IMR-90 (cell line): ENCODE results near the gene PCSK5.

Experiments used
- BHLHE40 ChIP-seq: fragments of 150-350 bp; IDR thresholded peaks from 2 replicates; pipeline ENCODE4 v1.6.1; 2016; ENCODE audit warnings: mild to moderate bottlenecking, low read depth, low read length
- CEBPB ChIP-seq: IDR thresholded peaks from 2 replicates; pipeline ENCODE4 v1.6.1; 2012; ENCODE audit warnings: low read depth, low read length, improper control_type of control experiment
- CHD1 ChIP-seq: IDR thresholded peaks from 2 replicates; pipeline ENCODE4 v1.6.1; 2012; ENCODE audit warnings: low read depth, low read length, improper control_type of control experiment
- MAZ ChIP-seq: IDR thresholded peaks from 2 replicates; pipeline ENCODE4 v1.6.1; 2012; ENCODE audit warnings: low read depth, mild to moderate bottlenecking, low read length, improper control_type of control experiment, moderate library complexity, borderline replicate concordance
- MXI1 ChIP-seq: IDR thresholded peaks from 2 replicates; pipeline ENCODE4 v1.6.1; 2012; ENCODE audit warnings: low read depth, mild to moderate bottlenecking, low read length, moderate library complexity, borderline replicate concordance
- NFE2L2 ChIP-seq: fragments of 150-350 bp; IDR thresholded peaks from 2 replicates; pipeline ENCODE4 v1.6.1; 2016; ENCODE audit warnings: low read depth, mild to moderate bottlenecking, low read length
- POLR2A ChIP-seq: IDR thresholded peaks from 2 replicates; pipeline ENCODE4 v1.6.1; 2012; ENCODE audit warnings: mild to moderate bottlenecking, low read depth, low read length
- RAD21 ChIP-seq: IDR thresholded peaks from 2 replicates; pipeline ENCODE4 v1.6.1; 2012; ENCODE audit warnings: low read length, improper control_type of control experiment
- RCOR1 ChIP-seq: IDR thresholded peaks from 2 replicates; pipeline ENCODE4 v1.6.1; 2012; ENCODE audit warnings: mild to moderate bottlenecking, low read length, improper control_type of control experiment; ENCODE audit not compliant: insufficient replicate concordance
- RFX5 ChIP-seq: IDR thresholded peaks from 2 replicates; pipeline ENCODE4 v1.8.0; 2012; ENCODE audit warnings: low read depth, mild to moderate bottlenecking, low read length, moderate library complexity
- SMC3 ChIP-seq: fragments of 150-350 bp; IDR thresholded peaks from 2 replicates; pipeline ENCODE4 v1.6.1; 2016; ENCODE audit warnings: low read depth, mild to moderate bottlenecking, antibody characterized with exemption, low read length, moderate library complexity
- TF ChIP-seq, protein P1 (sequence below): conservative IDR thresholded peaks from 2 replicates; pipeline ENCODE4 v1.5.1; 2012; ENCODE audit warnings: mild to moderate bottlenecking, low read depth, low read length, improper control_type of control experiment
- TF ChIP-seq, protein P2 (sequence below): fragments of 150-350 bp; IDR thresholded peaks from 2 replicates; pipeline ENCODE4 v1.6.1; 2016; ENCODE audit warnings: low read depth, mild to moderate bottlenecking, low read length, moderate library complexity, borderline replicate concordance
- TF ChIP-seq, protein P3 (sequence below): fragments of 150-350 bp; IDR thresholded peaks from 2 replicates; pipeline ENCODE4 v1.6.1; 2017; ENCODE audit warnings: mild to moderate bottlenecking, antibody characterized with exemption, low read length, low read depth

DNA sequence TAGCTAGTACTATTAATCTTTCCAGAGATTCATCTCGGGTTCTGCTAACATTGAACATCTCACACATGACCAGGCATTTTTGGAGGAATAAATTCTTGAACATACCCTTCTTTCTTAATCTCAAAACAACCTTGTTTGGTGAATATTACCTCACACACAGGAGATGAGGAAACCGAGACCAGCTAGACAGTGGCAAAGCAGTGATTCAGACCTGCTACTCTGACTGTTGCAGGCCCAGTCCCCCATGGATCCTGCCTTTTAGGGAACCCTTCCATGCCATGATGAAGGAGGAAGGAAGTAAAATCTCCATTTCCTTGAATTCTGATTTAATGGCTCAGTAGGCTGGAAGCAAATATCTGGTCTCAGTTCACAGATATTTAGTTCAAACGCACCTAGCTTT is 2.6 kb downstream of the PCSK5 start:
- TF ChIP-seq RFX5 (no peak), MXI1 (no peak), BHLHE40 (no peak), NFE2L2 (no peak), POLR2A (no peak), RAD21 (no peak), SMC3 (no peak), MAZ (no peak), CEBPB (no peak), RCOR1 (no peak), CHD1 (no peak)
- TF ChIP-seq, protein P1, sequence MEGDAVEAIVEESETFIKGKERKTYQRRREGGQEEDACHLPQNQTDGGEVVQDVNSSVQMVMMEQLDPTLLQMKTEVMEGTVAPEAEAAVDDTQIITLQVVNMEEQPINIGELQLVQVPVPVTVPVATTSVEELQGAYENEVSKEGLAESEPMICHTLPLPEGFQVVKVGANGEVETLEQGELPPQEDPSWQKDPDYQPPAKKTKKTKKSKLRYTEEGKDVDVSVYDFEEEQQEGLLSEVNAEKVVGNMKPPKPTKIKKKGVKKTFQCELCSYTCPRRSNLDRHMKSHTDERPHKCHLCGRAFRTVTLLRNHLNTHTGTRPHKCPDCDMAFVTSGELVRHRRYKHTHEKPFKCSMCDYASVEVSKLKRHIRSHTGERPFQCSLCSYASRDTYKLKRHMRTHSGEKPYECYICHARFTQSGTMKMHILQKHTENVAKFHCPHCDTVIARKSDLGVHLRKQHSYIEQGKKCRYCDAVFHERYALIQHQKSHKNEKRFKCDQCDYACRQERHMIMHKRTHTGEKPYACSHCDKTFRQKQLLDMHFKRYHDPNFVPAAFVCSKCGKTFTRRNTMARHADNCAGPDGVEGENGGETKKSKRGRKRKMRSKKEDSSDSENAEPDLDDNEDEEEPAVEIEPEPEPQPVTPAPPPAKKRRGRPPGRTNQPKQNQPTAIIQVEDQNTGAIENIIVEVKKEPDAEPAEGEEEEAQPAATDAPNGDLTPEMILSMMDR = no peak
- TF ChIP-seq, protein P2, sequence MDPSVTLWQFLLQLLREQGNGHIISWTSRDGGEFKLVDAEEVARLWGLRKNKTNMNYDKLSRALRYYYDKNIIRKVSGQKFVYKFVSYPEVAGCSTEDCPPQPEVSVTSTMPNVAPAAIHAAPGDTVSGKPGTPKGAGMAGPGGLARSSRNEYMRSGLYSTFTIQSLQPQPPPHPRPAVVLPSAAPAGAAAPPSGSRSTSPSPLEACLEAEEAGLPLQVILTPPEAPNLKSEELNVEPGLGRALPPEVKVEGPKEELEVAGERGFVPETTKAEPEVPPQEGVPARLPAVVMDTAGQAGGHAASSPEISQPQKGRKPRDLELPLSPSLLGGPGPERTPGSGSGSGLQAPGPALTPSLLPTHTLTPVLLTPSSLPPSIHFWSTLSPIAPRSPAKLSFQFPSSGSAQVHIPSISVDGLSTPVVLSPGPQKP = no peak
- TF ChIP-seq, protein P3, sequence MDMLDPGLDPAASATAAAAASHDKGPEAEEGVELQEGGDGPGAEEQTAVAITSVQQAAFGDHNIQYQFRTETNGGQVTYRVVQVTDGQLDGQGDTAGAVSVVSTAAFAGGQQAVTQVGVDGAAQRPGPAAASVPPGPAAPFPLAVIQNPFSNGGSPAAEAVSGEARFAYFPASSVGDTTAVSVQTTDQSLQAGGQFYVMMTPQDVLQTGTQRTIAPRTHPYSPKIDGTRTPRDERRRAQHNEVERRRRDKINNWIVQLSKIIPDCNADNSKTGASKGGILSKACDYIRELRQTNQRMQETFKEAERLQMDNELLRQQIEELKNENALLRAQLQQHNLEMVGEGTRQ = no peak
